Heart right ventricle (tissue), 16 donors: Measurements from ENCODE around the gene GLT8D2. TPM values are rescaled to one million over a fixed set of nuclear protein-coding genes. Genes with fewer than 3 reads are reported as not detected.
A peak's percentile ranks its signal among the peaks of the same experiment; 100 is the strongest.

Experiments used
- ATAC-seq, 8 donors: fragments of 200-7000 bp; cut with Tn5 transposase; one replicate each; pipeline ENCODE4 v1.9.1; 2020; ENCODE audit warnings: mild to moderate bottlenecking in 8 of 8, moderate library complexity in 8 of 8, moderate number of reproducible peaks in 1 of 8
- DNase-seq, 2 donors: peaks; one replicate each; pipeline ENCODE4 v3.0.0-alpha.2; 2020
- H3K27ac ChIP-seq, 10 donors: fragments of 200-600 bp; sonication (generic) in 2 of 10; one replicate each; pipeline versions ENCODE4 v1.5.0 to v1.8.0; 2020 to 2022; ENCODE audit warnings: mild to moderate bottlenecking in 3 of 10
- H3K27me3 ChIP-seq, 7 donors: fragments of 200-600 bp; one replicate each; pipeline ENCODE4 v1.8.0; 2021 to 2022; ENCODE audit warnings: mild to moderate bottlenecking in 2 of 7
- H3K36me3 ChIP-seq, 9 donors: fragments of 200-600 bp; sonication (generic) in 1 of 9; one replicate each; pipeline versions ENCODE4 v1.5.0 to v1.8.0; 2020 to 2022; ENCODE audit warnings: mild to moderate bottlenecking in 2 of 9
- H3K4me1 ChIP-seq, 9 donors: fragments of 200-600 bp; sonication (generic) in 1 of 9; one replicate each; pipeline versions ENCODE4 v1.5.0 to v1.8.0; 2020 to 2022; ENCODE audit warnings: mild to moderate bottlenecking in 4 of 9
- H3K4me3 ChIP-seq, 10 donors: fragments of 200-600 bp; sonication (generic) in 2 of 10; one replicate each; pipeline versions ENCODE4 v1.5.0 to v1.8.0; 2020 to 2022; ENCODE audit warnings: mild to moderate bottlenecking in 7 of 10, moderate library complexity in 2 of 10
- H3K9me3 ChIP-seq, 11 donors: fragments of 200-600 bp in 10 of 11; sonication (generic) in 2 of 11; one replicate each; pipeline versions ENCODE4 v1.5.0 to v1.8.0; 2013 to 2022; ENCODE audit warnings: mild to moderate bottlenecking in 2 of 11, control low read depth in 1 of 11, moderate library complexity in 1 of 11
- CTCF ChIP-seq, 9 donors: fragments of 200-600 bp; sonication (generic) in 2 of 9; IDR thresholded peaks; one replicate each; pipeline versions ENCODE4 v1.5.0 to v1.8.0; 2021 to 2022; ENCODE audit warnings: antibody characterized with exemption in 9 of 9, mild to moderate bottlenecking in 5 of 9, moderate library complexity in 1 of 9
- WGBS, 2 donors: extraction: QIAGEN DNeasy Blood & Tissue Kit; methylation state at CpG; one replicate each; pipeline ENCODE4 v1.1.7; 2013; ENCODE audit warnings: inconsistent platforms in 1 of 2; 5-methylcytosine and 5-hydroxymethylcytosine counted together
- intact Hi-C, 10 donors: fragments of 100-400 bp; cut with DNase I; formaldehyde crosslinking; loops; one replicate each; pipeline versions ENCODE4 v1.11.1 to v1.14.2; 2022
- polyA plus RNA-seq, 2 donors: library from polyadenylated mRNA; stranded (reverse); fragments of 200-250 nt; gene quantifications; one replicate each; pipeline ENCODE4 v1.2.3, GENCODE V29; 2013
- total RNA-seq, 10 donors: library from RNA; stranded (reverse); fragmentation: NEBNext Ultra II Directional in 3 of 10; extraction: Animal tissue kit (Norgen Biotek cat#: 25700) in 3 of 10; gene quantifications; one replicate each; pipeline versions ENCODE4 v1.2.1 to v1.2.4, GENCODE V29; 2021 to 2023
- donor health status: Arrhythmogenic right ventricular cardiomyopathy.
- donor health status: ischemic (EF 13 %, LVEDD 7.1; RV severe dilation, severe dysfunction).
- donor health status: healthy with polysubstance abuse.
- donor health status: DM: no; HTN: yes; CAD: no.
- donor health status: DM: no; HTN: no; CAD: no.
- donor health status: ischemic (EF 25% LVEDD 6.9; RV normal size, moderate dysfunction).
- donor health status: ischemic (EF 25% LVEDD 5.7; RV mildly dilated, moderate dysfunction).
- donor health status: healthy.
- donor health status: DM: yes; HTN: yes; CAD: no.
- donor health status: Ischemic cardiomyopathy.
- donor health status: ischemic (EF 35%, LVEDD 5.7; RV mildly dilated, moderate dysfunction).
- donor health status: nonischemic (EF 11% LVEDD 7.7; RV severe dilation, severe dysfunction).
- donor health status: DM: yes; HTN: yes; CAD: no.
- donor health status: PGD.
- donor health status: ischemic (EF 29% LVEDD 5.4; RV normal size, mild dysfunction).
- donor health status: nonischemic (EF 23%, LVEDD 6.1; RV moderate dilation, normal function).

Gene GLT8D2
- total and polyA plus RNA-seq, 12 donors, result 3.5 to 16.0 (median 7.8) TPM

GRCh38 chr12:103958621-103959020, 91.4 kb downstream of the GLT8D2 start:
- peaks cover 0 to 18% (median 2%) of the 10 kb centered on the region in 9 donors for H3K36me3 ChIP-seq
- H3K4me3 ChIP-seq, result no peak overlapping the region
- H3K4me1 ChIP-seq, result peaks cover 3 to 38% (median 22%) of the 10 kb centered on the region in 9 donors
- ATAC-seq (no peak), DNase-seq (no peak)
- intact Hi-C loops, result loop anchor here in 3 of 10 donors (10.0 kb wide), 2 partner anchors 136 to 146 kb away; no protein-coding TSS in a partner anchor
- peak overlapping the region in 6 of 10 donors; percentile 87 to 97 (median 96) for H3K27ac ChIP-seq
- no peaks in the 10 kb centered on the region for H3K9me3 ChIP-seq
- 78 to 86% methylated on average over 1 of the region's 1 CpG for WGBS, 2 donors
- no peak for TF ChIP-seq CTCF (IDR thresholded peaks at IDR 0.05)
- H3K27me3 ChIP-seq, result no peaks in the 10 kb centered on the region

DNA sequence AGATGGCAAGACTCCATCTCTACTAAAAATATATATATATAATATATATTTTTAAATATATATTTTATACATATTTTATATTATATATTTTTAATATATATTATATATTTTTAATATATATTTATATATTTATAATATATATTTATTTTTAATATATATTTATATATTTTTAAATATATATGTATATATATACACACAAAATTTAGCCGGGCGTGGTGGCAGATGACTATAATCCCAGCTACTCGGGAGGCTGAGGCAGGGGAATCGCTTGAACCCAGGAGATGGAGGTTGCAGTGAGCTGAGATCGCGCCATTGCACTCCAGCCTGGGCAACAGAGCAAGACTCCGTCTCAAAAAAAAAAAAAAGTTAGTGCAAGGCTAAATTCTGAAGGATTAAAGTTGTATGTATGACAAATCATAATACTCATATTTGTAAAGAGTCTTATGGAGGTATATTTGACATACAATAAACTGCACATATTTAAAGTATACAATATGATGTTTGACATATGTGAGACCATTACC, 92.1 kb downstream of the GLT8D2 start:
- Histone ChIP-seq H3K27me3 (no peaks in the 10 kb centered on the region), H3K27ac (peak overlapping the region; percentile 86 to 97 (median 95)), H3K4me1 (peaks cover 3 to 36% (median 21%) of the 10 kb centered on the region in 9 donors), H3K36me3 (peaks cover 0 to 25% (median 8%) of the 10 kb centered on the region in 9 donors), H3K4me3 (peak overlapping the region in 9 of 10 donors; percentile 68 to 97 (median 89)), H3K9me3 (no peaks in the 10 kb centered on the region)
- TF ChIP-seq CTCF (IDR thresholded peaks at IDR 0.05), result no peak
- ATAC-seq, result no peak
- intact Hi-C loops, result loop anchor here in 6 of 10 donors (1.0 to 10.0 kb wide), 7 partner anchors 7 to 147 kb away; partner anchors contain the start of genes HSP90B1 (in 3 of the 6), TDG (in 3 of the 6) and HCFC2 (in 1 of the 6)
- 90 to 91% methylated on average over 7 of the region's 7 CpGs for WGBS, 2 donors
- DNase-seq, result no peak

DNA sequence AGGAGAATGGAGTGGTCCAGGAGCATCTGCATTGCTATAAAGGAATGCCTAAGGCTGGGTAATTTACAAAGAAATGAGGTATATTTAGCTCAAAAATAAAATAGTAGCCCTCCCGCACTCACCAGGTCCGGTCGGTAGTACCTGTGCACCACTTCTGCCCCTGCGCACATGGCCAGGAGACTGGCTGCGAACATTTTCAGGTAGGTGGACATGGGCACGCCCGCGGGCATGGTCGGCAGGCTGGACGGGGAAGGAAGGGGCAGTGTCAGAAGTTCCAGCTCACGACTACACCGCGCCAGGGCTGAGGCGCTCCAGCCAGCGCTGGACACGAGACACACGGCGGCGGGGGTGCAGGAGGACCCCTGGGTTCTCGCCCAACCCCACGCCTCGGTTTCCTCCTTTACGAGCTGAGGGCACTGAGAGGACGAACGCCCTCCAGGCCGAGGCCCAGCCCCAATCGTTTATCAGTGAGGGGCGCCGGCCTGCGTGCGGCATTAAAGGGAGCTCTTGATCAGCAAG, 93.4 kb downstream of the GLT8D2 start:
- WGBS, 2 donors, result 0% methylated on average over 31 of the region's 31 CpGs
- ATAC-seq (peak; percentile 35 to 79 (median 55)), DNase-seq (no peak)
- TF ChIP-seq CTCF (IDR thresholded peaks at IDR 0.05), result no peak
- Histone ChIP-seq H3K27me3 (no peaks in the 10 kb centered on the region), H3K4me3 (peak overlapping the region; percentile 68 to 97 (median 88)), H3K9me3 (no peaks in the 10 kb centered on the region), H3K4me1 (peaks cover 3 to 36% (median 21%) of the 10 kb centered on the region in 9 donors), H3K36me3 (peaks cover 0 to 38% (median 22%) of the 10 kb centered on the region in 9 donors), H3K27ac (peak overlapping the region; percentile 86 to 97 (median 95))
- intact Hi-C loops, result loop anchor here in 6 of 10 donors (1.0 to 10.0 kb wide), 7 partner anchors 9 to 148 kb away; partner anchors contain the start of genes HSP90B1 (in 3 of the 6), TDG (in 3 of the 6) and HCFC2 (in 1 of the 6)

GRCh38 chr12:103955811-103956508, 94.0 kb downstream of the GLT8D2 start:
- ATAC-seq (peak in 4 of 8 donors; percentile 2 to 42 (median 7)), DNase-seq (no peak)
- 19 to 23% methylated on average over 7 of the region's 7 CpGs for WGBS, 2 donors
- Histone ChIP-seq H3K4me3 (peak overlapping the region; percentile 68 to 97 (median 88)), H3K27me3 (no peaks in the 10 kb centered on the region), H3K9me3 (no peaks in the 10 kb centered on the region), H3K4me1 (peaks cover 3 to 36% (median 21%) of the 10 kb centered on the region in 9 donors), H3K27ac (peak overlapping the region; percentile 86 to 97 (median 95)), H3K36me3 (peaks cover 0 to 44% (median 28%) of the 10 kb centered on the region in 9 donors)
- intact Hi-C loops, result loop anchor here in 5 of 10 donors (1.0 to 10.0 kb wide), 6 partner anchors 13 to 149 kb away; partner anchors contain the start of genes HSP90B1 (in 2 of the 5) and HCFC2 (in 1 of the 5)
- no peak for TF ChIP-seq CTCF (IDR thresholded peaks at IDR 0.05)
